Astrocyte of the cerebellum (primary cell): ENCODE results near the gene A2M.

ENCODE experiments used
- DNase-seq: peaks from one replicate; pipeline ENCODE4 v3.0.0-alpha.2; 2011; ENCODE audit warnings: low read depth
- H3K4me3 ChIP-seq: 2 replicates; pipeline ENCODE4 v1.5.1; 2011; ENCODE audit warnings: mild to moderate bottlenecking, low read depth, low read length, moderate library complexity
- CTCF ChIP-seq: IDR thresholded peaks from 2 replicates; pipeline ENCODE4 v1.5.1; 2012; ENCODE audit warnings: low read length, low read depth, moderate library complexity, mild to moderate bottlenecking; ENCODE audit errors: missing control alignments
- in situ Hi-C: cut with HindIII; loops from 2 replicates; pipeline ENCODE4 v1.10.0; 2017; ENCODE audit warnings: low sequenced_read_pairs

Gene A2M

GRCh38 chr12:9070351-9070750, 45.4 kb downstream of the A2M start:
- no peak overlapping the region for H3K4me3 ChIP-seq
- no peak for DNase-seq
- in situ Hi-C loops, result no loop called here
- TF ChIP-seq CTCF, result no peak

DNA sequence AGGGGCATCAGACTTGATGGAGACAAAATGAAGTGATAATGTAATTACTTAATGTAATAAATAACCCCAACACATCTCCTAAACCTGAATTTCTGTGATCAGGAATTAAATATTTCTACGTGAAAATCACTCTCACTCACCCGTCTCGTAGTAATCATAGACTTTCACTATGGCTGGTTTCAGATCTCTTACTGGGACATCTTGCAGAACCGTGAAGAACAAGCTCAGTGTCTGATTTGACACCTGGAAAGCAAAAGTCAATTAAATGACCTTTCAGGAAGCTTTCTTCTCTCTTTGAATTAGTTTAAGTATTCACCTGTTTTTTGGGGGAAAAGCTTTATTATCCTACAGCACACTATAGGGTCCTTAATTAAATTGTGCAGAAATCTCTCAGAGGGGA, 47.1 kb downstream of the A2M start:
- in situ Hi-C loops, result no loop called here
- DNase-seq, result no peak
- no peak for TF ChIP-seq CTCF
- no peak overlapping the region for H3K4me3 ChIP-seq

GRCh38 chr12:9068086-9068485, 47.6 kb downstream of the A2M start:
- no peak overlapping the region for H3K4me3 ChIP-seq
- in situ Hi-C loops, result no loop called here
- TF ChIP-seq CTCF, result no peak
- DNase-seq, result no peak

DNA sequence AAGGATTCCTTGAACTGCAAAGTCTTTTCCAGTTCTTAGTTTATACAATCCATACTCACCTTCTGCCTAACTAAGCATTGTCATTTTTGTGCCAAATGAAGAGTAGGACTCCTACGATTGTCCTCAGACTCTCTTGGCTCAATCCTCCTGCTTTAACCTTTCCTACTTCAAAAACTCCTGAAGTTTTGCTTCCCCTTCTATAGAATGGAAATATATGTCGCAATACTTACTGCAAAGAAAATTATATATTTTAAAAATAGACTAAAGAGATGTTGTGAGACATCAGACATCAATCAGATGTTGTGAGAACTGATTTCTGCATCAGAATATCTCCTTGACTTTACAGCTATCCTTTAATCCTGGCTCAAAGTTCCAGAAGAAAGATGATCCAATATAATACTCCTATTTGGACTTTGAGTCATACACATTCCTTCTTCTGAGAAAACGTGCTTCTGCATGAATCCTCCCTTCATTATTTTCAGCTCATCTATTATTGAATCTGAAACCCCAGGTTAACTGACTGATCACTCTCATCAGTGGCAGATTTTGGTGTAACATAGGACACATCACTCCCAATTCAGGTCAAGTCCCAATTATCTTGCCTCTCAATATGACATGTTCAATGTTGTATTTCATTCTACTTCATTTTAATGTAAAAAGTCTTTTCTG, 48.8 kb downstream of the A2M start:
- DNase-seq, result no peak
- H3K4me3 ChIP-seq, result no peak overlapping the region
- no peak for TF ChIP-seq CTCF
- in situ Hi-C loops, result no loop called here

GRCh38 chr12:9066183-9066623, 49.5 kb downstream of the A2M start:
- no peak for TF ChIP-seq CTCF
- in situ Hi-C loops, result no loop called here
- H3K4me3 ChIP-seq, result no peak overlapping the region
- DNase-seq, result no peak

DNA sequence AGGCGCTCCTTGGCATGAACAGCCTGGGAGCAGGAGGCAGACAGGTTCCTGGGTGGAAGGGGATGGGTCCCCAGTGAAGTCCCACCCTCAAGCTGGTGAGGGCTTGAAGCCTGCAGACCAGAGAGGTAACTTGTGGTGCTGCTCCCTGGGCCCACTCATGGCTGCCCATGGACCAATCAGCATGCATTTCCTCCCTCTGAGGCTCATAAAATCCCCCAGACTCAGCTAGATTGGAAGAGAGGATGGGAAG, 50.2 kb downstream of the A2M start:
- no peak for DNase-seq
- TF ChIP-seq CTCF, result no peak
- in situ Hi-C loops, result no loop called here
- no peak overlapping the region for H3K4me3 ChIP-seq
